ENCODE data around the gene KRTAP5-7.
"Not testable (repeated sequence)": the region's sequence is repeated elsewhere in the genome, so short reads cannot be mapped to it uniquely, and the experiment has no call there.

Gene KRTAP5-7

GRCh38 chr11:71526796-71527575 lies at the start of gene KRTAP5-7:
Gene KRTAP5-7 (plus strand): TSS chr11:71527267. CDS start chr11:71527301, 34 bp downstream.
- not testable (repeated sequence) for DNase-seq

- no peak for DNase-seq
Measured at GRCh38 chr11:71477641-71478527, 49.2 kb upstream of the KRTAP5-7 start.

GRCh38 chr11:71478528-71478840 lies 48.6 kb upstream of the KRTAP5-7 start:
- no peak for DNase-seq

GRCh38 chr11:71481101-71481960 lies 45.7 kb upstream of the KRTAP5-7 start:
- DNase-seq: no peak

GRCh38 chr11:71482216-71482615 lies 44.9 kb upstream of the KRTAP5-7 start:
- DNase-seq: no peak

- no peak for DNase-seq
Measured at GRCh38 chr11:71482746-71483364, 44.2 kb upstream of the KRTAP5-7 start.

GRCh38 chr11:71483692-71484091 lies 43.4 kb upstream of the KRTAP5-7 start:
- DNase-seq: no peak

- DNase-seq: no peak
Measured at GRCh38 chr11:71484248-71485062, 42.6 kb upstream of the KRTAP5-7 start.

- no peak for DNase-seq
Measured at GRCh38 chr11:71485063-71485399, 42.0 kb upstream of the KRTAP5-7 start.

- no peak for DNase-seq
Measured at GRCh38 chr11:71485466-71485865, 41.6 kb upstream of the KRTAP5-7 start.

GRCh38 chr11:71486320-71486719 lies 40.7 kb upstream of the KRTAP5-7 start:
- DNase-seq: no peak

GRCh38 chr11:71488681-71489270 lies 38.3 kb upstream of the KRTAP5-7 start:
- no peak for DNase-seq

GRCh38 chr11:71489311-71490043 lies 37.6 kb upstream of the KRTAP5-7 start:
- DNase-seq: no peak

- no peak for DNase-seq
Measured at GRCh38 chr11:71490044-71490730, 36.9 kb upstream of the KRTAP5-7 start.

- DNase-seq: no peak
Measured at GRCh38 chr11:71490731-71491390, 36.2 kb upstream of the KRTAP5-7 start.

GRCh38 chr11:71491531-71491930 lies 35.5 kb upstream of the KRTAP5-7 start:
- no peak for DNase-seq

- no peak for DNase-seq
Measured at GRCh38 chr11:71491940-71492339, 35.1 kb upstream of the KRTAP5-7 start.

Measured in amygdala (tissue), 56 donors.